Spleen (tissue), 7 donors: Measurements from ENCODE around the gene GBX1.

ENCODE experiments used
- CTCF ChIP-seq, 11 experiments: fragments of 200-600 bp in 7 of 11; fragments of 450-650 bp in 4 of 11; sonication (generic) in 4 of 11; IDR thresholded peaks in 8 of 11; conservative IDR thresholded peaks in 3 of 11; 1 replicate in 7 of 11; 2 replicates in 4 of 11; pipeline versions ENCODE4 v1.4.0 to v1.8.0; 2016 to 2021; ENCODE audit warnings: antibody characterized with exemption in 11 of 11, inconsistent platforms in 4 of 11, mild to moderate bottlenecking in 1 of 11
- POLR2A ChIP-seq, 3 donors: fragments of 450-650 bp; IDR thresholded peaks; one replicate each; pipeline ENCODE4 v1.5.1; 2017; ENCODE audit warnings: antibody characterized with exemption in 3 of 3, mild to moderate bottlenecking in 1 of 3
- POLR2AphosphoS5 ChIP-seq, 3 donors: sonication (generic); formaldehyde crosslinking; IDR thresholded peaks; one replicate each; pipeline ENCODE4 v1.5.1; 2017; ENCODE audit warnings: antibody characterized with exemption in 3 of 3
- donor health status: DM: no; HTN: no; CAD: no; lungs with moderate emphysema.
- donor health status: DM: no; HTN: no; CAD: no.
- donor health status: DM: no; HTN: no; CAD: no.

GRCh38 chr7:151132461-151133205 is 34.9 kb downstream of the GBX1 start:
- TF ChIP-seq CTCF (IDR thresholded peaks at IDR 0.05 in 8 of 11, conservative IDR thresholded peaks at IDR 0.05 in 3 of 11) (no peak), POLR2A (IDR thresholded peaks at IDR 0.05) (no peak), POLR2AphosphoS5 (IDR thresholded peaks at IDR 0.05) (no peak)
